Gastrocnemius medialis (tissue), 4 donors: ENCODE results near the gene TFDP2. TPM values are rescaled to one million over a fixed set of nuclear protein-coding genes. Genes with fewer than 3 reads are reported as not detected.

Experiments used
- ATAC-seq, 2 donors: fragments of 150-250 bp; one replicate each; pipeline ENCODE4 v1.9.1; 2016
- DNase-seq, 2 donors: peaks; one replicate each; pipeline ENCODE4 v3.0.0-alpha.2; 2019
- H3K27ac ChIP-seq, 4 donors: fragments of 200-600 bp; sonication (generic); 1 replicate in 1 of 4; 2 replicates in 3 of 4; pipeline ENCODE4 v1.5.1; 2016 to 2018; ENCODE audit warnings: mild to moderate bottlenecking in 2 of 4, moderate library complexity in 1 of 4
- H3K27me3 ChIP-seq, 3 donors: fragments of 200-600 bp; sonication (generic) in 2 of 3; 1 replicate in 1 of 3; 2 replicates in 2 of 3; pipeline versions ENCODE4 v1.5.1 to v1.6.0; 2016 to 2019; ENCODE audit warnings: mild to moderate bottlenecking in 1 of 3, moderate library complexity in 1 of 3
- H3K36me3 ChIP-seq, 2 donors: fragments of 200-600 bp; sonication (generic) in 1 of 2; one replicate each; pipeline ENCODE4 v1.5.1; 2017 to 2018
- H3K4me1 ChIP-seq, 2 donors: fragments of 200-600 bp; sonication (generic) in 1 of 2; one replicate each; pipeline ENCODE4 v1.5.1; 2016 to 2017; ENCODE audit warnings: mild to moderate bottlenecking in 2 of 2
- H3K4me3 ChIP-seq, 4 donors: fragments of 200-600 bp; sonication (generic) in 3 of 4; 1 replicate in 1 of 4; 2 replicates in 3 of 4; pipeline ENCODE4 v1.5.1; 2016 to 2019; ENCODE audit warnings: mild to moderate bottlenecking in 2 of 4
- H3K9me3 ChIP-seq, 3 donors: fragments of 200-600 bp; sonication (generic) in 2 of 3; 1 replicate in 1 of 3; 2 replicates in 2 of 3; pipeline ENCODE4 v1.5.1; 2016 to 2019
- POLR2A ChIP-seq, 2 donors: fragments of 450-650 bp; IDR thresholded peaks; one replicate each; pipeline ENCODE4 v1.6.1; 2017; ENCODE audit warnings: antibody characterized with exemption in 2 of 2, mild to moderate bottlenecking in 2 of 2, moderate library complexity in 2 of 2
- in situ Hi-C, 4 donors: fragments of 200-750 bp; cut with MboI; loops; one replicate each; pipeline versions ENCODE4 v1.15.0 to v1.8.0; 2017; ENCODE audit warnings: low sequenced_read_pairs in 4 of 4
- intact Hi-C: fragments of 100-400 bp; cut with DNase I; formaldehyde crosslinking; loops from one replicate; pipeline ENCODE4 v1.15.1; 2023; ENCODE audit warnings: low total_unique reads
- total RNA-seq, 4 donors: library from RNA; depleted of rRNA; stranded (reverse); fragments of >200 nt; gene quantifications; one replicate each; pipeline versions ENCODE4 v1.1.0 to v1.2.3, GENCODE V29; 2016
- TF ChIP-seq, protein P1 (sequence below), 5 experiments: fragments of 450-650 bp in 3 of 5; fragments of 200-600 bp in 2 of 5; sonication (generic) in 2 of 5; IDR thresholded peaks in 4 of 5; conservative IDR thresholded peaks in 1 of 5; 1 replicate in 4 of 5; 2 replicates in 1 of 5; pipeline ENCODE4 v1.5.1; 2016 to 2019; ENCODE audit warnings: antibody characterized with exemption in 5 of 5, mild to moderate bottlenecking in 3 of 5, moderate library complexity in 3 of 5

Gene TFDP2
- total RNA-seq, 4 donors from 2014 or later, result 43.0 to 125 (median 52.4) TPM

DNA sequence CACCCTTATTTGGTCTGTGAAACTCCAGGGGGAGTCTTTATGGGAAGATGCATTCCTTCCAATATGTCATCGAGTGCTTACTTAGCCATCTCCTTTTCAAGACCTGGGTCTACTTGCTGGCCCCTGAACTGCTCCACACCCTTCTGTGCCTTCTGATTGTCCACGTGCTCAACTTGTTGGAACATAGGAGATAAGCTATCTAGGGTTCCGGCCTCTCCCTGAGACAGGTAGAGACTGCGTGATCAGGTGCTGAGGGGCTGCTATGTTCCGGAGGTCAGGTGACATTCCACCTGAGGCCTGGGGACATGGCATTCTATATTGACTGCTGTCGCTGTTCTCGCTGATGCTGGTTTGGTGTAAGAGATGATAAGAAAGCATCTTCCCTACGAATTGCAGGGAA, 207.3 kb downstream of the TFDP2 start:
- H3K4me1 ChIP-seq, result no peaks in the 10 kb centered on the region
- no peaks in the 10 kb centered on the region for H3K27me3 ChIP-seq
- ATAC-seq (no peak), DNase-seq (no peak)
- in situ Hi-C loops (no loop called here), intact Hi-C loops (no loop called here)
- no peak for TF ChIP-seq POLR2A (IDR thresholded peaks at IDR 0.05)
- TF ChIP-seq, protein P1, sequence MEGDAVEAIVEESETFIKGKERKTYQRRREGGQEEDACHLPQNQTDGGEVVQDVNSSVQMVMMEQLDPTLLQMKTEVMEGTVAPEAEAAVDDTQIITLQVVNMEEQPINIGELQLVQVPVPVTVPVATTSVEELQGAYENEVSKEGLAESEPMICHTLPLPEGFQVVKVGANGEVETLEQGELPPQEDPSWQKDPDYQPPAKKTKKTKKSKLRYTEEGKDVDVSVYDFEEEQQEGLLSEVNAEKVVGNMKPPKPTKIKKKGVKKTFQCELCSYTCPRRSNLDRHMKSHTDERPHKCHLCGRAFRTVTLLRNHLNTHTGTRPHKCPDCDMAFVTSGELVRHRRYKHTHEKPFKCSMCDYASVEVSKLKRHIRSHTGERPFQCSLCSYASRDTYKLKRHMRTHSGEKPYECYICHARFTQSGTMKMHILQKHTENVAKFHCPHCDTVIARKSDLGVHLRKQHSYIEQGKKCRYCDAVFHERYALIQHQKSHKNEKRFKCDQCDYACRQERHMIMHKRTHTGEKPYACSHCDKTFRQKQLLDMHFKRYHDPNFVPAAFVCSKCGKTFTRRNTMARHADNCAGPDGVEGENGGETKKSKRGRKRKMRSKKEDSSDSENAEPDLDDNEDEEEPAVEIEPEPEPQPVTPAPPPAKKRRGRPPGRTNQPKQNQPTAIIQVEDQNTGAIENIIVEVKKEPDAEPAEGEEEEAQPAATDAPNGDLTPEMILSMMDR (IDR thresholded peaks at IDR 0.05 in 4 of 5, conservative IDR thresholded peaks at IDR 0.05 in 1 of 5), result no peak
- H3K36me3 ChIP-seq, result no peaks in the 10 kb centered on the region
- no peak overlapping the region for H3K4me3 ChIP-seq
- no peaks in the 10 kb centered on the region for H3K9me3 ChIP-seq
- H3K27ac ChIP-seq, result no peak overlapping the region

DNA sequence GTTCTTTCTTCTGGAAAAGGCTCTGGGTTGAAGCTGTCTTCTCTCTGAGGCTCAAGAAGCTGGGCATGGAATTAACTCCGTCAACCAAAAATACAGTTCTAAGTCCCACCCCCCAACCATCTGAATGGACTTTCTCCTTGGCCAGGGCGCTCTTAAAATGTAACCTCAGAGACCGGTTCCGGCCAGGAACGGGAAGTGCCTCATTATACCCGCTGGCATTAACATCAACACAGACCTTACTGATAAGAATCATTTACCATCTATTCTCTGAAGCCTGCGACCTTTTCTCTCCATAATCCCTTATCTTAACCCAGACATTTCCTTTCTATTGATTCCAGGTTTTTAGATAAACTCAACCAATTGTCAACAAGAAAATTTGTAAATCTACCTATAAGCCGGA, 208.3 kb downstream of the TFDP2 start:
- H3K4me3 ChIP-seq, result no peak overlapping the region
- no peaks in the 10 kb centered on the region for H3K4me1 ChIP-seq
- H3K27ac ChIP-seq, result no peak overlapping the region
- H3K27me3 ChIP-seq, result no peaks in the 10 kb centered on the region
- intact Hi-C loops, result no loop called here
- H3K9me3 ChIP-seq, result no peaks in the 10 kb centered on the region
- H3K36me3 ChIP-seq, result no peaks in the 10 kb centered on the region
- DNase-seq (no peak), ATAC-seq (no peak)
- in situ Hi-C loops, result no loop called here
- TF ChIP-seq, protein P1 (IDR thresholded peaks at IDR 0.05 in 4 of 5, conservative IDR thresholded peaks at IDR 0.05 in 1 of 5), result no peak
- TF ChIP-seq POLR2A (IDR thresholded peaks at IDR 0.05), result no peak

DNA sequence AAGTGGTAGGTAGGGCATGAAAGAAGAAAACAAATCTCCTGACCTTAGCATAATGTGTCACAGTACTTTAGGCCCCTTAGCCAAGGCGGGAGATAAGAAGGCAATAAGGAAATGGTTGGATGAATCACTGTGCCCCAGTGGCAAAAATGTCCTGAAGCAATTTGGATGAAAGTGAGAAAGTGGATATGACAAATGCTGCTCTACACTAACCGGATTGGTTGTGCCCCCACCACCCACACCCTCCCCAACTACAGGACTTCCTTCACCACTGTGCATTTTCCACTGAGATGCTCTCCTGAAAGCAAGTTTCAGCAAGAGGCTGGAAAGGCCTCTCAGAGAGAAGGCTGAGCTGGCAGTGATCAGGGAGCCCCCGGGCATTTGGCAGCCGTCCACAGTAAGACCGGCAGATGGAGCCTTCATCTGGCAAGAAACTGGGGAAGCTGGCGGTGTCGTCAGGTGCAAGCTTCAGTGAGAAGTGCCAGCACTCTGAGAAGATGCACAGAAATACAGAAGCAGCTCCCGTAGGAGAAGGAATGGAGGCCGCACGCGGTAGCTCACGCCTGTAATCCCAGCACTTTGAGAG, 209.1 kb downstream of the TFDP2 start:
- ATAC-seq, result no peak
- H3K27ac ChIP-seq, result no peak overlapping the region
- TF ChIP-seq, protein P1 (IDR thresholded peaks at IDR 0.05 in 4 of 5, conservative IDR thresholded peaks at IDR 0.05 in 1 of 5), result no peak
- no peak for TF ChIP-seq POLR2A (IDR thresholded peaks at IDR 0.05)
- DNase-seq, result no peak
- H3K9me3 ChIP-seq, result no peaks in the 10 kb centered on the region
- H3K4me1 ChIP-seq, result no peaks in the 10 kb centered on the region
- in situ Hi-C loops (no loop called here), intact Hi-C loops (no loop called here)
- no peak overlapping the region for H3K4me3 ChIP-seq
- H3K36me3 ChIP-seq, result no peaks in the 10 kb centered on the region
- no peaks in the 10 kb centered on the region for H3K27me3 ChIP-seq

DNA sequence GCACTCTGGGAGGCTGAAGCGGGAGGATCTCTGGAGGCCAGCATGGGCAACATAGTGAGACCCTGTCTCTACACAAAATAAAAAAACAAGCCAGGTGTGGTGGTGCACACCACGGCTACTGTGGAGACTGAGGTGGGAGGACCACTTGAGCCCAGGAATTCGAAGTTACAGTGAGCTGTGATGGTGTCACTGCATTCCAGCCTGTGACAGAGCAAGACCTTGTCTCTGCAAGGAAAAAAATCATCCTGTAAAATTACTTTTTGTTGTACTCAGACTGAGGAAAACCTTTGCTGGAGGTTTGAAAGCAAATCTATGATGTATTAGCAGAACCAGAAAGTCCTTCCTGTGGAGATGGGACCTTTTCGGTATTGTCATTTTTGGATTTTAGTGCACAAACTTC, 209.6 kb downstream of the TFDP2 start:
- in situ Hi-C loops, result no loop called here
- no peak for DNase-seq
- intact Hi-C loops, result no loop called here

More for the DNA sequence above, 209.6 kb downstream of the TFDP2 start:
- H3K9me3 ChIP-seq, result no peaks in the 10 kb centered on the region
- H3K4me3 ChIP-seq, result no peak overlapping the region
- no peaks in the 10 kb centered on the region for H3K4me1 ChIP-seq
- no peaks in the 10 kb centered on the region for H3K27me3 ChIP-seq
- no peaks in the 10 kb centered on the region for H3K36me3 ChIP-seq
- TF ChIP-seq, protein P1 (IDR thresholded peaks at IDR 0.05 in 4 of 5, conservative IDR thresholded peaks at IDR 0.05 in 1 of 5), result no peak
- TF ChIP-seq POLR2A (IDR thresholded peaks at IDR 0.05), result no peak
- no peak overlapping the region for H3K27ac ChIP-seq
- ATAC-seq, result no peak
